ENCODE results near the gene KIF23. TPM values are rescaled to one million over a fixed set of nuclear protein-coding genes. Genes with fewer than 3 reads are reported as not detected.
A peak's percentile ranks its signal among the peaks of the same experiment; 100 is the strongest.

The KIF23 gene
- polyA plus RNA-seq, 2 of the 4 experiments (the other 2 are of a cell fraction), result 81.8 to 117 TPM

DNA sequence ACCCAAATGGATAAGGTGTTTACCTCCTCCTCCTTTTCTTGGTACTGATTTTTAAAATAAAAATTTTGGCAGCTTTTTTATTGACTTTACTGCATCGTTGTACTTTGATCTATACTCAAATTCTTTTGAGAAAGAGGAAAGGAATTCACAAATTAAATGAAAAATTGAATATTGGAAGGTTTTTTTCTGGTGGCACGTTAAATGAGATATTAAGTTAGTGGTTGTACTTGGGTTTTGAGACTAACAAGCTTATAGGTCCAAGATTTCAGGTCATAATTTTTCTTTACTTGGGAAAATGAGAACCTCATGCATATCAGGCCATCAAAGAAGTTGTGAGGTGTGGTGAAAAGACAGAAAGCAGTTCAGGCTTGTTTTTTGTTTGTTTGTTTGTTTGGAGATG is 52.6 kb downstream of the KIF23 start:
- H3K4me1 ChIP-seq, result peaks cover 36% of the 10 kb centered on the region
- FAIRE-seq (no peak), ATAC-seq (no peak), DNase-seq (ENCODE audit: low read depth in 1 of 2, low spot score in 1 of 2) (no peak)
- POLR2A ChIA-PET, result interaction anchor here (2.3 kb wide), 1 partner anchor 14 kb away, joined by 18 read pairs; the partner anchor contains the start of gene RPLP1
- no peak overlapping the region for H3K4me3 ChIP-seq
- no peak overlapping the region for H3K27ac ChIP-seq
- CTCF ChIA-PET, result interaction anchor here (1.0 to 9.0 kb wide), 11 partner anchors 9 to 1038 kb away, joined by 3 to 152 read pairs (median 3); partner anchors contain the start of gene TLE3
- H3K4me2 ChIP-seq, result peak overlapping the region; percentile 42; the same call in 2 of the 3 replicates
- no peak for TF ChIP-seq NR3C1 (IDR thresholded peaks at IDR 0.05)
- no peak for TF ChIP-seq POLR2AphosphoS2 (conservative IDR thresholded peaks at IDR 0.05; ENCODE audit: low read length)
- no peak for TF ChIP-seq EHMT2 (IDR thresholded peaks at IDR 0.05; ENCODE audit: low read depth)
- no peak for TF ChIP-seq SMC3 (IDR thresholded peaks at IDR 0.05)
- no peak for TF ChIP-seq HOXA7 (CRISPR knock-in tag; IDR thresholded peaks at IDR 0.05)
- TF ChIP-seq RNF2 (IDR thresholded peaks at IDR 0.05; ENCODE audit: borderline replicate concordance, low read depth), result no peak
- no peak for TF ChIP-seq HEYL (CRISPR knock-in tag; IDR thresholded peaks at IDR 0.05)
- TF ChIP-seq, protein P1, sequence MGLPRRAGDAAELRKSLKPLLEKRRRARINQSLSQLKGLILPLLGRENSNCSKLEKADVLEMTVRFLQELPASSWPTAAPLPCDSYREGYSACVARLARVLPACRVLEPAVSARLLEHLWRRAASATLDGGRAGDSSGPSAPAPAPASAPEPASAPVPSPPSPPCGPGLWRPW (IDR thresholded peaks at IDR 0.05), result no peak
- TF ChIP-seq KDM5A (IDR thresholded peaks at IDR 0.05), result no peak
- TF ChIP-seq HOXB13 (CRISPR knock-in tag; IDR thresholded peaks at IDR 0.05; ENCODE audit: low read depth), result no peak
- no peak for TF ChIP-seq BHLHE40 (IDR thresholded peaks at IDR 0.05; ENCODE audit: low read depth, low read length)
- TF ChIP-seq, protein P2, sequence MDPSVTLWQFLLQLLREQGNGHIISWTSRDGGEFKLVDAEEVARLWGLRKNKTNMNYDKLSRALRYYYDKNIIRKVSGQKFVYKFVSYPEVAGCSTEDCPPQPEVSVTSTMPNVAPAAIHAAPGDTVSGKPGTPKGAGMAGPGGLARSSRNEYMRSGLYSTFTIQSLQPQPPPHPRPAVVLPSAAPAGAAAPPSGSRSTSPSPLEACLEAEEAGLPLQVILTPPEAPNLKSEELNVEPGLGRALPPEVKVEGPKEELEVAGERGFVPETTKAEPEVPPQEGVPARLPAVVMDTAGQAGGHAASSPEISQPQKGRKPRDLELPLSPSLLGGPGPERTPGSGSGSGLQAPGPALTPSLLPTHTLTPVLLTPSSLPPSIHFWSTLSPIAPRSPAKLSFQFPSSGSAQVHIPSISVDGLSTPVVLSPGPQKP (IDR thresholded peaks at IDR 0.05; ENCODE audit: low read depth, low read length), result no peak
- no peak for TF ChIP-seq EP300 (IDR thresholded peaks at IDR 0.05)
- no peak for TF ChIP-seq HDAC2 (IDR thresholded peaks at IDR 0.05)
- no peak for TF ChIP-seq FOXS1 (CRISPR knock-in tag; IDR thresholded peaks at IDR 0.05)
- no peak for TF ChIP-seq JUN (IDR thresholded peaks at IDR 0.05)
- 53% methylated on average over 2 of the region's 2 CpGs for WGBS (ENCODE audit: missing lambda C conversion rate)
- H3K9me3 ChIP-seq, result no peaks in the 10 kb centered on the region

DNA sequence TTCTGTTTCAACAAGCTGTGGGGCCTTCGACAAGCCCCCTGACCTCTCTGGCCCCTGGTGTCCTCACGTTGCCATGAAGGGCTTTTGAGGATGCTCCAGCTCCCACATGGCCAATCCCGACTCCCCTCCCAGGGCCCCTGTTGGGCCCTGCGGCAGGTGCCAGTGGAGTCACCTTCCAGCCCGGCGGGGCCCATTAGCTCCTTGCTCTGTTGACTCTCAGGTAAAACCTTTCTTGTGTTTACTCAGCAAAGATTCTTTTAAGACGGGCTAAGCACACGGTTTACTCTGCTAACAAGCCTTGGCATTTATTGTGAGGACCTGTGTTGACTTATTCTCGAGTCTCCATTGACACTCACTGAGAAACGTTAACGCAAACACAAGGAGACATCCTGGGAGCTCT is 53.5 kb downstream of the KIF23 start:
- H3K4me2 ChIP-seq, result peak overlapping the region; percentile 10; the same call in 1 of the 3 replicates
- 0 out of 6 replicates have a peak overlapping the region, but pooled peaks of 1 of the 2 experiments have one; percentile 9 for H3K27ac ChIP-seq
- peaks cover 32% of the 10 kb centered on the region for H3K4me1 ChIP-seq
- no peak for TF ChIP-seq FOSB (CRISPR knock-in tag; IDR thresholded peaks at IDR 0.05)
- no peak overlapping the region for H3K4me3 ChIP-seq
- no peak for ATAC-seq
- WGBS (ENCODE audit: missing lambda C conversion rate), result 29% methylated on average over 11 of the region's 11 CpGs
- no peak for DNase-seq (ENCODE audit: low read depth in 1 of 2, low spot score in 1 of 2)
- no peaks in the 10 kb centered on the region for H3K9me3 ChIP-seq
- CTCF ChIA-PET, result interaction anchor here (0.8 to 9.0 kb wide), 5 partner anchors 10 to 999 kb away, joined by 3 to 152 read pairs (median 5); partner anchors contain the start of gene RPLP1
- POLR2A ChIA-PET, result no interaction called here
- no peak for FAIRE-seq

DNA sequence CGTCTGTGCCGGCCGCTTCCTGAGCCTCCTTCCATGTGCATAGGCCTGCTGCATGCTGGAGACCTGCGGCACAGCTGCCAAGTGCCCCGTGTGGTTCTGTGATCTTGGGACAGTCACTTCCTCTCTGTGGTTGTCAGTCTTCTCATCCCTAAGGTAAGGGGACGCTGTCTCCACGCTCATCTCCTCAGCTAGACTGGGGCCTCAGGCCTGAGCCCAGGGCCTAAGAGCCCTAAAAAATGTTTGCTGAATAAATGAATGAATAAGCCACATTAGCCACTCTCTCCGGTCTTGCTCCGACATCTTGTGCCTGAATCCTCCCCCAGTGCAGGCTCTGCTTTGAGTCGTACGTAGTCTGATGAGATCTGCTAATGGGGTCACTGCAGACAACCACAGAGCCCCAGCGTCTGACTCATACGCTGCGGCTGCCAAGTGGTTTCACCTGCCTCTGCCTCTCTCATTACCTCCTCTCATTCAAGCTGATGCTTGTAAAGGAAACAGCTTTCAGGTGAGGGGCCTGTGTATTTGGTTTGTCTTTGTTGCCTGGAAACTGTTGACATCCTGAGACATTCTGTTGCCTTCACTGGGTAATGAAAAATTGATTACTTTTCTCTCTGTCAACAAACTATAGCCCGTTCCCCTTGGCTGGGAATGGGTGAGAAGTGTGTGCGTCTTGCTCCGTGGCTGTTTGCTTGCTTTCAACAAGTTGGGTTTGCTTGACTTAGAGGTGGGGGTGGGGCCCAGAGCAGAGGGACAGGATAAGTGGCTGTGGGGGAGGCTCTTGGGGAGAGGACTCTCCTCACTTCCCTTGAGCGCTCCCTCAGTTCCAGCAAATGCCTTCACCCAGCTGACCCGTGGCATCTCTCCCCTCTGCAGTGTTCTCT is 54.3 kb downstream of the KIF23 start:
- TF ChIP-seq RNF2 (IDR thresholded peaks at IDR 0.05; ENCODE audit: borderline replicate concordance, low read depth) (no peak), SMC3 (IDR thresholded peaks at IDR 0.05) (no peak), RAD21 (conservative IDR thresholded peaks at IDR 0.05 in 1 of 2, IDR thresholded peaks at IDR 0.05 in 1 of 2) (no peak), JUNB (IDR thresholded peaks at IDR 0.05) (no peak), ZNF302 (CRISPR knock-in tag; IDR thresholded peaks at IDR 0.05) (no peak), POLR2AphosphoS2 (conservative IDR thresholded peaks at IDR 0.05; ENCODE audit: low read length) (no peak), RFX5 (IDR thresholded peaks at IDR 0.05) (no peak)
- TF ChIP-seq, protein P3, sequence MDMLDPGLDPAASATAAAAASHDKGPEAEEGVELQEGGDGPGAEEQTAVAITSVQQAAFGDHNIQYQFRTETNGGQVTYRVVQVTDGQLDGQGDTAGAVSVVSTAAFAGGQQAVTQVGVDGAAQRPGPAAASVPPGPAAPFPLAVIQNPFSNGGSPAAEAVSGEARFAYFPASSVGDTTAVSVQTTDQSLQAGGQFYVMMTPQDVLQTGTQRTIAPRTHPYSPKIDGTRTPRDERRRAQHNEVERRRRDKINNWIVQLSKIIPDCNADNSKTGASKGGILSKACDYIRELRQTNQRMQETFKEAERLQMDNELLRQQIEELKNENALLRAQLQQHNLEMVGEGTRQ (IDR thresholded peaks at IDR 0.05), result no peak
- Histone ChIP-seq H3K4me1 (peaks cover 28% of the 10 kb centered on the region), H3K4me3 (no peak overlapping the region), H3K4me2 (no peak overlapping the region), H3K9me3 (no peaks in the 10 kb centered on the region), H3K27ac (no peak overlapping the region)
- FAIRE-seq, result no peak
- CTCF ChIA-PET, result interaction anchor here (0.8 to 9.0 kb wide), 8 partner anchors 9 to 1020 kb away, joined by 3 to 152 read pairs (median 5); partner anchors contain the start of genes RPLP1 and TLE3
- WGBS (ENCODE audit: missing lambda C conversion rate), result 78% methylated on average over 19 of the region's 19 CpGs
- DNase-seq (ENCODE audit: low read depth in 1 of 2, low spot score in 1 of 2), result no peak
- peak; percentile 7 to 12; a peak in 2 of 6 replicates for ATAC-seq
- POLR2A ChIA-PET, result interaction anchor here (0.6 kb wide), 1 partner anchor 1040 kb away, joined by 3 read pairs; no protein-coding TSS in a partner anchor

Measured in A549 (cell line).